ENCODE results near the gene PSD. TPM values are rescaled to one million over a fixed set of nuclear protein-coding genes. Genes with fewer than 3 reads are reported as not detected.

Gene PSD
- total and polyA plus RNA-seq, 2 donors (not counting 1 experiment from before 2014, with no cell fraction given): 0.07 to 5.3 TPM

DNA sequence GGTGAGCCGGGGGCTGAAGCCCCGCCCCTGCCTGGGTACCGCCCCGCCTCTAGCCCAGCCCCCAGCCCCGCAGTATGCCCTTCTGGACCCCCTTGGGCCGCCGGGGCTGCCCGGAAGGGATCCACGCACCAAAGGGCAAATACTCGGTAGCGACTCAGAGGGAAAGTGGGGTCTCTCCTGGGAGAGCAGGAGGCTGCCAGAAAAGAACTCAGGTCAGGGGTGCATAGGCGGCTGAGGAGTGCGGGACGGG is 2.8 kb upstream of the PSD start:
- Histone ChIP-seq H3K4me1 (ENCODE audit: control insufficient read depth, extremely low read depth, insufficient read depth, low read length) (peaks cover 22% of the 10 kb centered on the region), H3K36me3 (ENCODE audit: control insufficient read depth, insufficient read depth, low read length) (peaks cover 11% of the 10 kb centered on the region), H3K4me3 (replicated peaks in 1 of 4; ENCODE audit: control extremely low read depth in 1 of 4, insufficient read depth in 1 of 4, low read depth in 3 of 4, low read length in 4 of 4) (peak overlapping the region; percentile 72 to 94 (median 92)), H3K27ac (ENCODE audit: insufficient read depth, low read length) (peak overlapping the region; percentile 74), H3K4me2 (ENCODE audit: extremely low read depth, insufficient read depth, low read length) (peak overlapping the region; percentile 94), H3K9me3 (ENCODE audit: control insufficient read depth, insufficient read depth, low read depth, low read length) (no peaks in the 10 kb centered on the region), H3K9ac (ENCODE audit: insufficient read depth, low read length) (peak overlapping the region; percentile 62), H2AFZ (ENCODE audit: low read length) (peak overlapping the region; percentile 90), H3K27me3 (ENCODE audit: control insufficient read depth, insufficient read depth, low read length) (peaks cover 14% of the 10 kb centered on the region), H4K20me1 (ENCODE audit: control insufficient read depth, extremely low read depth, insufficient read depth, low read length) (peaks cover 1% of the 10 kb centered on the region), H3K79me2 (ENCODE audit: control insufficient read depth, insufficient read depth, low read length) (peaks cover 3% of the 10 kb centered on the region)
- no peak for DNase-seq (ENCODE audit: low read depth in 2 of 2)
- TF ChIP-seq, protein P1, sequence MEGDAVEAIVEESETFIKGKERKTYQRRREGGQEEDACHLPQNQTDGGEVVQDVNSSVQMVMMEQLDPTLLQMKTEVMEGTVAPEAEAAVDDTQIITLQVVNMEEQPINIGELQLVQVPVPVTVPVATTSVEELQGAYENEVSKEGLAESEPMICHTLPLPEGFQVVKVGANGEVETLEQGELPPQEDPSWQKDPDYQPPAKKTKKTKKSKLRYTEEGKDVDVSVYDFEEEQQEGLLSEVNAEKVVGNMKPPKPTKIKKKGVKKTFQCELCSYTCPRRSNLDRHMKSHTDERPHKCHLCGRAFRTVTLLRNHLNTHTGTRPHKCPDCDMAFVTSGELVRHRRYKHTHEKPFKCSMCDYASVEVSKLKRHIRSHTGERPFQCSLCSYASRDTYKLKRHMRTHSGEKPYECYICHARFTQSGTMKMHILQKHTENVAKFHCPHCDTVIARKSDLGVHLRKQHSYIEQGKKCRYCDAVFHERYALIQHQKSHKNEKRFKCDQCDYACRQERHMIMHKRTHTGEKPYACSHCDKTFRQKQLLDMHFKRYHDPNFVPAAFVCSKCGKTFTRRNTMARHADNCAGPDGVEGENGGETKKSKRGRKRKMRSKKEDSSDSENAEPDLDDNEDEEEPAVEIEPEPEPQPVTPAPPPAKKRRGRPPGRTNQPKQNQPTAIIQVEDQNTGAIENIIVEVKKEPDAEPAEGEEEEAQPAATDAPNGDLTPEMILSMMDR (conservative IDR thresholded peaks at IDR 0.05 in 1 of 2, IDR thresholded peaks at IDR 0.05 in 1 of 2; ENCODE audit: low read depth in 1 of 2, low read length in 2 of 2): no peak
- no peak for TF ChIP-seq EZH2 (IDR thresholded peaks at IDR 0.05; ENCODE audit: low read length, missing control alignments)

DNA sequence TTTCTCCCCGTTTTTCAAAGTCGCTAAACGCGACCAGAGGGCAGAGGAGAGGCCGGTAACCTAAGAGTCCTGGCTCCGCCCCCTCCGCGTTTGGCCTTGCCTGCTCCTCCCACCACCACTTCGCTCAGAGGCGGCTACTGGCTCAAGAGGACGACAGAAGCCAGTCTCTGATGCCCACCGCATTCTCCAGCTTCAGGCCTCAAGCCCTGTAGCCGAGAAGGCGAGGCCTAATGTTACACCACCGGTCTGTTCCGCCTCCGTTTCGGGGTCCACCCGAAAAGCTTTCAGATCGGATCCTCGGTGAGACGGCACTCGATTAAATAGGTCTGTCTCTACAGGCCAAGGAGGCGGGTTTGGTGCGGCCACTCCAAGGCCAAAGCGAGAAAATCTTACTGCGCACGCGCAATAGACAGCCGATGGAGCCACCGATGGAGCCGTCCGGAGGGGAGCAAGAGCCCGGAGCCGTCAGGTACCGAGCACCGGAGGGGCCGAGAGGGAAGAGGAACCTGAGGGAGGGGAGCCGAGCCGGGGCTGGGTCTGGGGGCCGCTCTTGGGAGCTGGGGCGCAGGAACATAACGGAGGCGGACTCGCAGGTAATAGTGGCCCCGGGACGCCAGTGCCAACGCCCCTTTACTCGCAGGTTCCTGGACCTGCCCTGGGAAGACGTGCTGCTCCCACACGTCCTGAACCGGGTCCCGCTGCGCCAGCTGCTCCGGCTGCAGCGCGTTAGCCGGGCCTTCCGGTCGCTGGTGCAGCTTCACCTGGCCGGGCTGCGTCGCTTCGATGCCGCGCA is 2.3 kb upstream of the PSD start, which contains the start of gene FBXL15:
FBXL15 (plus strand) TSS at position 123 of the 793 bp plus-strand sequence; CDS start at position 417, 294 bp downstream.
- H3K79me2 ChIP-seq (ENCODE audit: control insufficient read depth, insufficient read depth, low read length): peaks cover 3% of the 10 kb centered on the region
- peaks cover 14% of the 10 kb centered on the region for H3K27me3 ChIP-seq (ENCODE audit: control insufficient read depth, insufficient read depth, low read length)
- TF ChIP-seq EZH2 (IDR thresholded peaks at IDR 0.05; ENCODE audit: low read length, missing control alignments): no peak
- TF ChIP-seq, protein P1 (conservative IDR thresholded peaks at IDR 0.05 in 1 of 2, IDR thresholded peaks at IDR 0.05 in 1 of 2; ENCODE audit: low read depth in 1 of 2, low read length in 2 of 2): no peak
- H3K36me3 ChIP-seq (ENCODE audit: control insufficient read depth, insufficient read depth, low read length): peaks cover 11% of the 10 kb centered on the region
- H3K4me1 ChIP-seq (ENCODE audit: control insufficient read depth, extremely low read depth, insufficient read depth, low read length): peaks cover 21% of the 10 kb centered on the region
- peak within 1 kb of the TSS; percentile 94 for H3K4me2 ChIP-seq (ENCODE audit: extremely low read depth, insufficient read depth, low read length)
- DNase-seq (ENCODE audit: low read depth in 2 of 2): peak; percentile 93 to 97
- H3K9me3 ChIP-seq (ENCODE audit: control insufficient read depth, insufficient read depth, low read depth, low read length): no peaks in the 10 kb centered on the region
- H3K4me3 ChIP-seq (replicated peaks in 1 of 4; ENCODE audit: control extremely low read depth in 1 of 4, insufficient read depth in 1 of 4, low read depth in 3 of 4, low read length in 4 of 4): peak within 1 kb of the TSS; percentile 72 to 94 (median 92)
- H2AFZ ChIP-seq (ENCODE audit: low read length): peak within 1 kb of the TSS; percentile 99
- H4K20me1 ChIP-seq (ENCODE audit: control insufficient read depth, extremely low read depth, insufficient read depth, low read length): no peaks in the 10 kb centered on the region
- peak within 1 kb of the TSS; percentile 62 for H3K9ac ChIP-seq (ENCODE audit: insufficient read depth, low read length)
- peak within 1 kb of the TSS; percentile 74 for H3K27ac ChIP-seq (ENCODE audit: insufficient read depth, low read length)

DNA sequence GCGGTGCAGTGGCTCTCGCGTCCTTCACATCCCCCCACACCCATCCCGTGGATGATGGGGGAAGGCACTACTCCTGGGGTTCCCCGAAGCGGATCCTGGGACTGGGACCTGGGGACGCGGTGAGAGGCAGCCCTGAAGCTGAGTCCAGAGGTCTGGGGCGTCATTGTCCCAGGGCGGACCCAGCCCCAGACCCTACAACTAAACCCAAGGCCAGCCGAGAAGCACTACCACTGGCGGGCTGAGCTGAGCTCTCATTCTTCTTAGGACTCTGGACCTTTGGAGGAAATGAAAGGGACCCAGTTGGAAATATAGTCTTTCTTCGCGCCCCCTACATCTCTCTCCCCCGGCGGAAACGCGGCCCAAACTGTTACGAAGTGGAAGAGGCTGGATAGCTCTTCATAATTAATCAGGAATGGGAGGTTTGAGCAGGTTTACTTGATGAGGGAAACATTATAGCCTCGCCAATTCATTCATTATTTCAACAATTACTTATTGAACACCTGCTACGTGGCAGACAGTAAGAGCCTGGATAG is 1.7 kb upstream of the PSD start:
- H3K27ac ChIP-seq (ENCODE audit: insufficient read depth, low read length): peak overlapping the region; percentile 74
- no peak for DNase-seq (ENCODE audit: low read depth in 2 of 2)

More for the DNA sequence above, 1.7 kb upstream of the PSD start:
- Histone ChIP-seq H4K20me1 (ENCODE audit: control insufficient read depth, extremely low read depth, insufficient read depth, low read length) (no peaks in the 10 kb centered on the region), H3K4me2 (ENCODE audit: extremely low read depth, insufficient read depth, low read length) (peak overlapping the region; percentile 93), H3K9me3 (ENCODE audit: control insufficient read depth, insufficient read depth, low read depth, low read length) (no peaks in the 10 kb centered on the region), H3K9ac (ENCODE audit: insufficient read depth, low read length) (peak overlapping the region; percentile 62), H3K27me3 (ENCODE audit: control insufficient read depth, insufficient read depth, low read length) (peaks cover 18% of the 10 kb centered on the region), H2AFZ (ENCODE audit: low read length) (peak overlapping the region; percentile 99), H3K36me3 (ENCODE audit: control insufficient read depth, insufficient read depth, low read length) (peaks cover 11% of the 10 kb centered on the region), H3K4me3 (replicated peaks in 1 of 4; ENCODE audit: control extremely low read depth in 1 of 4, insufficient read depth in 1 of 4, low read depth in 3 of 4, low read length in 4 of 4) (peak overlapping the region; percentile 72 to 94 (median 92)), H3K79me2 (ENCODE audit: control insufficient read depth, insufficient read depth, low read length) (peaks cover 3% of the 10 kb centered on the region), H3K4me1 (ENCODE audit: control insufficient read depth, extremely low read depth, insufficient read depth, low read length) (peaks cover 21% of the 10 kb centered on the region)
- no peak for TF ChIP-seq EZH2 (IDR thresholded peaks at IDR 0.05; ENCODE audit: low read length, missing control alignments)
- TF ChIP-seq, protein P1 (conservative IDR thresholded peaks at IDR 0.05 in 1 of 2, IDR thresholded peaks at IDR 0.05 in 1 of 2; ENCODE audit: low read depth in 1 of 2, low read length in 2 of 2): no peak
